Measurements from ENCODE around the gene PRICKLE3. TPM values are rescaled to one million over a fixed set of nuclear protein-coding genes. Genes with fewer than 3 reads are reported as not detected.
"Not testable (repeated sequence)": the region's sequence is repeated elsewhere in the genome, so short reads cannot be mapped to it uniquely, and the experiment has no call there.

The PRICKLE3 gene
- total RNA-seq, 1 experiment from 2014 or later = 2.8 TPM

GRCh38 chrX:49179358-49179757 lies 6.8 kb downstream of the PRICKLE3 start:
- no peak for DNase-seq (ENCODE audit: low spot score)

- DNase-seq (ENCODE audit: low spot score) = no peak
Observed at GRCh38 chrX:49178537-49178936, 7.6 kb downstream of the PRICKLE3 start.

GRCh38 chrX:49177873-49178480 lies 8.2 kb downstream of the PRICKLE3 start:
- DNase-seq (ENCODE audit: low spot score) = no peak

GRCh38 chrX:49177338-49177833 lies 8.8 kb downstream of the PRICKLE3 start:
- no peak for DNase-seq (ENCODE audit: low spot score)

GRCh38 chrX:49176421-49177326 lies 9.5 kb downstream of the PRICKLE3 start:
- DNase-seq (ENCODE audit: low spot score) = no peak

GRCh38 chrX:49175435-49176274 lies 10.5 kb downstream of the PRICKLE3 start:
- DNase-seq (ENCODE audit: low spot score) = no peak

GRCh38 chrX:49174723-49175122 lies 11.4 kb downstream of the PRICKLE3 start:
- no peak for DNase-seq (ENCODE audit: low spot score)

- not testable (repeated sequence) for DNase-seq (ENCODE audit: low spot score)
Observed at GRCh38 chrX:49173544-49173943, 12.6 kb downstream of the PRICKLE3 start.

GRCh38 chrX:49172280-49172780 lies 13.8 kb downstream of the PRICKLE3 start:
- peak; percentile 77 for DNase-seq (ENCODE audit: low spot score)

- DNase-seq (ENCODE audit: low spot score) = peak; percentile 57
Observed at GRCh38 chrX:49171752-49172279, 14.4 kb downstream of the PRICKLE3 start, which contains the start of gene PLP2. TSS of gene PLP2 (plus strand) at chrX:49171898. CDS start at chrX:49172001, 103 bp downstream.

GRCh38 chrX:49167740-49168108 lies 18.4 kb downstream of the PRICKLE3 start:
- DNase-seq (ENCODE audit: low spot score) = no peak

- DNase-seq (ENCODE audit: low spot score) = peak; percentile 84
Observed at GRCh38 chrX:49166914-49167739, 19.0 kb downstream of the PRICKLE3 start.

- peak; percentile 57 for DNase-seq (ENCODE audit: low spot score)
Observed at GRCh38 chrX:49165901-49166881, 20.0 kb downstream of the PRICKLE3 start.

GRCh38 chrX:49164589-49165360 lies 21.4 kb downstream of the PRICKLE3 start:
- no peak for DNase-seq (ENCODE audit: low spot score)

GRCh38 chrX:49163555-49164419 lies 22.4 kb downstream of the PRICKLE3 start:
- DNase-seq (ENCODE audit: low spot score) = peak; percentile 53

- no peak for DNase-seq (ENCODE audit: low spot score)
Observed at GRCh38 chrX:49162620-49163019, 23.6 kb downstream of the PRICKLE3 start, which contains the start of gene MAGIX. TSS of gene MAGIX (plus strand) at chrX:49162758. CDS start at chrX:49162890, 132 bp downstream.

- DNase-seq (ENCODE audit: low spot score) = no peak
Observed at GRCh38 chrX:49161632-49162031, 24.5 kb downstream of the PRICKLE3 start.
